MV-4-11 (cell line): Measurements from ENCODE around the gene PFDN1.

Experiments
- DNase-seq: peaks from one replicate; lab custom pipeline; 2025; lab: John Stamatoyannopoulos, UW

The PFDN1 gene

DNA sequence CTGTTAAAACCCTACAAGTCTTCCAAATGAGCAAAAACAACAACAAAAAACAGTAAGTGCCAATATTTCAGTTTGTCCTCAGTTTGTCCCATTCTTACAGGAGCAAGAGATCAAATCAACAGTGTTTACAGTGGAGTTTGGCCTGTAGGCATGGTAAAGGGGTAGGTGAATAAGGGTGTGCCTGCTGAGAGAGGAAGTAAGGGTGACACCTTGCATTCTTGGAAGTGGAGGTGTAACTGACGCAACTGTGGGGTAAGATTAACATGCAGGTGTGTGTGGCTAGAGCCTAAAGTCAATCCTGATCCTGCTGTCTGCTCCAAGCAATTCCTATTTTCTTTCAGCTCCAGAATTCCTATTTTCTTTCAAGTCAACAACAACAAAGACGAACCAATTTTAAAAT is 43.4 kb downstream of the PFDN1 start:
- no peak for DNase-seq

DNA sequence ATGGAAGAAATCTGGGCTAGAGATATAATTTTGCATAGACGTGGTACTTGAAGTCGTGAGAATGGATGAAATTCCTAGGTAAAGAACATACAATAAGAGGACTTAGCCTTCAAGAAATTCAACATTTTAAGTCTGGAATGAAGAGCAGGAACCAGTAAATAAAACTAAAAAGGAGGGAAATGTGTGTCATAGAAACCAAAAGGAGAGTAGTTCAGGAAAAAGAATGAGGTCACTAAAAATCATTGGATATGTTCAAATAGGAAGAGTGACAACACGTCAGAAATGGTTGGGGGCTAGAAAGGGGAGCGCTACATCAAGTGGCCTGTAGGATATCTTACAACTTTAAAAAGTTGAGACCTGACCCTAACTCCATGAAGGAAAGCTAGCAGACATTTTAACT is 44.0 kb downstream of the PFDN1 start:
- no peak for DNase-seq

DNA sequence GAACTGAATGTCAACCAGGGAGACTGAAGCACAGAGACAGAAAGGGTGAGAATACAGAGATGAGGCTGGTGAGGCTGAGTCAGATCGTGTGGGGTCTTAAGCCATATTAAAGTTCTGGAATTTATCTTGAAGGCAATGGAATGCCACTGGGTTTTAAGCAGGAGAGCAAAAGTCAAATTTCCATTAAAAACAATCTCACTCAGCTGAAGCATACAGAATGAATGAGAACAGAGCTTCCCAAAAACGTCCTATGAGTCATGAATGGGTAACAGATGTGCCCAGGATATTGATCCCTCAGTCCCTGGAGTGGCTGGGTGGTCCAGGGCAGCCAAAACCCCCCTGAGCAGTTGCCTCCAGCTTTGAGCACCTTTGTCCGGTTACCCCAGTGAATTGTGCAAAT is 44.9 kb downstream of the PFDN1 start:
- no peak for DNase-seq

- DNase-seq = no peak
Observed at GRCh38 chr5:140256726-140257125, 46.2 kb downstream of the PFDN1 start.

- no peak for DNase-seq
Observed at GRCh38 chr5:140255460-140256157, 47.3 kb downstream of the PFDN1 start.

GRCh38 chr5:140253985-140254384 is 48.9 kb downstream of the PFDN1 start:
- DNase-seq = peak; percentile 62

GRCh38 chr5:140252470-140253126 is 50.3 kb downstream of the PFDN1 start:
- DNase-seq = no peak

DNA sequence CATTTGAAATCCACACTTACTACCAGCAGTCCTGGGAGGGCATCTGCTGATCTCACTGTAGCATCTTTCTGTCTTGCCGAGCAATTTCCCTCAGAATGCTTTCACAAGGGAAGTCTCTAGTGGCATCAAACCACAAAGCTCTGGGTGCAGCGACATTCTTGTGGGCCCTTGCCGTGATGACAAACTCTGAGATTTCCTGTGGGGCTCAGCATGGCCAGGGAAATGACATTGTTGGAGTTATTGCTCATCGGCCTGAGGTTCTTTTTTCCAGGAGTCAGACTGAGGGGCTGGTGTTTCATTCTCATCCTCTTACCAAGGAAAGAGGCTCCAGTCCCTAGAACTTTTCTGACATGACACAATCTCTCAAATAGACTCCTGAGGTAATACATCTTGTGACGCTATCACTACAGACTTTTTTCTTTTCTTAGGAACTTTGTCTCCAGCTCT is 51.4 kb downstream of the PFDN1 start:
- DNase-seq = peak; percentile 98

GRCh38 chr5:140250386-140250785 is 52.5 kb downstream of the PFDN1 start:
- DNase-seq = no peak

GRCh38 chr5:140249536-140249935 is 53.4 kb downstream of the PFDN1 start:
- no peak for DNase-seq

GRCh38 chr5:140248414-140248813 is 54.5 kb downstream of the PFDN1 start:
- DNase-seq = no peak

- no peak for DNase-seq
Observed at GRCh38 chr5:140246378-140247122, 56.4 kb downstream of the PFDN1 start.

DNA sequence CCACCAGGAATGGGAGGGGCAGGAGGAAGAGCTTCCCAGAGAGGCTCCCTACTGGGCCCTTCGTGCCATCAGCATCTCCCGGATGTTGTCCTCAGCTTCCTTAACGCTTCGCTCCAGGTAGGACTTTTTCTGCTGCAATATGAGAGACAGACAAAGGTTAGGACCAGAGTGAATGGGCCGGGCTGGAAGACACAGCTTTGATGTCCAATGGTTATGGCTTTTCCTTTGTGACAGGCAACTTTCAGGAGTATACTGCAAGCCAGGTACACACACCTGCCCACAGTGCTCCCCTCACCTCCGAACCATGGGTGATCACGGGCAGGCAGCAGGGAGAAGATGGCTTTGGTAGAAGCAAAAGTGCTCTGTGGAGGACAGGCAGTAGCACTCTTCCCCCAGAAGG is 57.0 kb downstream of the PFDN1 start:
- DNase-seq = no peak

DNA sequence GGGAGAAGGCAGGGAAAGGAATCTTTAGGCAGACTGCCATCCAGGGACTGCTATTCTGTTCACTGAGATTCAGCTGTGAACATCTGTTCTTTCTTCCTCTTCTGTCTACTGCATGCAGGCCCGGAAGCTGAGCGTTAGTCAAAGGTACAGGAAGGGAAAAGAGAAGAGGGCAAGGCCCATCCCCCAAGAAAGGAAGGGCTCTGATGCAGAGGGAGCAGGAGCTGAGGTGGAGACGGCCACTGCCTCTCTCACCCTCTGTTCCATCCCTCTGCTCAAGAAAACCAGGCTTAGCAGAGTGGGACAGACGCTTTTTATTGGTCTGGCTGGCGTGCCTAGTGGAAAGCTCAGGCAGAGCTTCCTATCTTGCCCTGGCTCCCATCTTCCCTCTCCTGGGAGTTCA is 57.6 kb downstream of the PFDN1 start:
- DNase-seq = peak; percentile 70

DNA sequence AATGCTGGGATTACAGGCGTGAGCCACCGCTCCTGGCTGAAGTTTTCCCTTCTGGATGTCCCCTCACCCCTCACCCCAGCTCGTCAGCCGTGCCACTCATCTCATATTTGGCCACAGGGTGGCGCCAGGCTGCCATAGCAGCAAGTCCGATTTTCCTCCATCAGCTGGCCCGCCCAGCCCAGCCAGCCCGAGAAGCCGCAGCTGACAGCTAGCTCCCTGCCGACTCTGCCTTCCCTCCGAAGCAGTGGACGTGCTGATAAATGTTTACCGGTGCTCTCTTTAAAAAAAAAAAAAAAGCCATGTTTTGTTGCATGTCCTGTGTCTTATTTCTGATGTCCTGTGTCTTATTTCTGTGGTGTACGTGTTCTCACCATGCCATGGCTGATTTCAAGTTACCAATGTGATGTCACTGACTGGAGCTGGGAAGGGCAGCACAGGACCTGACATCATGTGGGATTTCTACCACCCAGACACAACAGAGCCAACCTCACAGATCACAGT is 58.3 kb downstream of the PFDN1 start:
- DNase-seq = peak; percentile 81

- DNase-seq = no peak
Observed at GRCh38 chr5:140243706-140244250, 59.1 kb downstream of the PFDN1 start.

GRCh38 chr5:140242890-140243585 is 59.9 kb downstream of the PFDN1 start:
- DNase-seq = no peak

GRCh38 chr5:140242099-140242498 is 60.8 kb downstream of the PFDN1 start:
- DNase-seq = no peak

- DNase-seq = no peak
Observed at GRCh38 chr5:140240987-140241706, 61.8 kb downstream of the PFDN1 start.

DNA sequence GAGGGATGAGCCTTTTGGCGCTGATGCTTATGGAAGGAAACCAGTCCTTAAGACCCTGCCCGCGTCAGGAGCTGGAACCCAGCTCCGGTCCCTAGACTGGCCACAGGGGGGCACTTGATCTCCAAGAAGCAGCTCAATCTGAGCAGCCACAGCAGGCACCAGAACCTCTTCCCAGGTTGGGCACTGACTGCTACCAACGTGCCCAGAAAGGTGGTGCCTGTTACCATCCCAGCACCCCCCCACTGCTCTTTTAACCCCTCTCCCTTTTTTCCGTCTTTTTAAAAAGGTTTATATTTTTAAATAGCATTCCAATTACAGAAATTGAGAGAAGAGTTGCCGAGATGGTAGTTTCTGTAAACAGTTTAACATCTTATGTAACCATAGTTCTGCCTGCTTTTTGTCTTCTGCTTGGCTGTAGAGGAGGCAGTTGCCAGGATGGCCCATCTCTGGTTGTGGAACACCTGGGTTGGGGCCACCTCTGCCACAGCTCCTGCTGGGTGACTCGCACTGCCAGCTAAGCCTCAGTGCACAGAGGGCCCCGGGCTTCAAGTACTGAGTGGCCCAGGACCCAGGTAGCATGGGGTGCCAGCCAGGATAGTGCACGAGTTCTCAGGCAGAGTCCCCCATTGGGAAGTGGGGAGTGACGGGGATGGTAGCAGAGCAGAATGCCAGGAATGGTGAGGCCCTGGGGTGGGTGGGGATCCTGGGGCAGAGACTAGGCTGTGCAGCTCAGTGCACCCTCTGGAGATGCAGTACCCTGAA is 62.8 kb downstream of the PFDN1 start:
- peak; percentile 55 for DNase-seq

- DNase-seq = no peak
Observed at GRCh38 chr5:140239461-140239860, 63.4 kb downstream of the PFDN1 start.
